Right cardiac atrium (tissue), 5 donors: ENCODE measurements around the gene PKHD1. TPM values are rescaled to one million over a fixed set of nuclear protein-coding genes. Genes with fewer than 3 reads are reported as not detected.

Experiments
- ATAC-seq, 2 donors: fragments of 200-7000 bp; cut with Tn5 transposase; one replicate each; pipeline versions ENCODE4 v1.8.0 to v1.9.1; 2020; ENCODE audit warnings: moderate library complexity in 2 of 2, mild to moderate bottlenecking in 1 of 2
- DNase-seq, 3 donors: peaks; one replicate each; pipeline ENCODE4 v3.0.0-alpha.2; 2020
- H3K27ac ChIP-seq: one replicate; pipeline ENCODE4 v1.5.1; 2013; ENCODE audit warnings: mild to moderate bottlenecking, low read length, control low read depth, moderate library complexity
- H3K27me3 ChIP-seq: one replicate; pipeline ENCODE4 v1.6.1; 2013; ENCODE audit not compliant: control insufficient read depth, insufficient read depth
- H3K4me1 ChIP-seq: one replicate; pipeline ENCODE4 v1.6.1; 2013; ENCODE audit warnings: low read length; ENCODE audit not compliant: control insufficient read depth, insufficient read depth
- H3K4me3 ChIP-seq: one replicate; pipeline ENCODE4 v1.5.1; 2013; ENCODE audit warnings: low read length, control low read depth
- H3K9me3 ChIP-seq: one replicate; pipeline ENCODE4 v1.6.1; 2013; ENCODE audit warnings: low read length; ENCODE audit not compliant: control insufficient read depth
- WGBS: extraction: QIAGEN DNeasy Blood & Tissue Kit; methylation state at CpG from one replicate; pipeline ENCODE4 v1.1.7; 2013; 5-methylcytosine and 5-hydroxymethylcytosine counted together
- intact Hi-C, 4 donors: fragments of 100-400 bp; cut with DNase I; formaldehyde crosslinking; loops; one replicate each; pipeline versions ENCODE4 v1.11.0 to v1.14.0; 2022 to 2023
- polyA plus RNA-seq: library from polyadenylated mRNA; stranded (reverse); fragments of 200-250 nt; gene quantifications from one replicate; pipeline ENCODE4 v1.2.3, GENCODE V29; 2013
- total RNA-seq, 4 donors: library from RNA; stranded (reverse); fragmentation: NEBNext Ultra II Directional; extraction: Animal tissue kit (Norgen Biotek cat#: 25700); gene quantifications; one replicate each; pipeline ENCODE4 v1.2.1, GENCODE V29; 2021
- donor health status: healthy with polysubstance abuse.
- donor health status: DM: no; HTN: yes; CAD: no.
- donor health status: DM: no; HTN: no; CAD: no.
- donor health status: DM: no; HTN: yes; CAD: no; lungs with severe emphysema.
- donor health status: DM: yes; HTN: yes; CAD: no.

PKHD1 gene
- total and polyA plus RNA-seq, 5 donors, result under 0.01 to 0.03 TPM; not detected in 3

DNA sequence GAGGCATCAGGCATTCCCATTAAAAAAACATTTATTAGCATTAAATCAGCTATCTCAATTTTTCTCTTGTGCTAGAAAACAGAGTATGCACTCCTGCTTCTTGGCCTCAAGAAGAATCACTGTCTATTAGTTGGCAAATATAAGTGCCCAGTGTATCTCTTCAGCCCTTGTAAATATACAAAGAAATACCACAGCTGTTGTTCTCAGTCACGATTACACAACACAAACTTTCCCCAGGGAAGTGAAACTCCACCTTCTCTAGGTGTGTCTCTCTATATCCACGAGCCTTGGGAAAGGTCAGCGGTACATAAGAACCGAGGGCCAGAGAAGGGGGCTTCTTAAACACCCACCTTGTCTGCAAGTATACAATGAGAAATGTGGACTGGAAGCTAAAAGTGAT, 194.7 kb downstream of the PKHD1 start:
- intact Hi-C loops, result no loop called here
- H3K4me3 ChIP-seq, result no peak overlapping the region
- WGBS, result 63% methylated on average over 4 of the region's 4 CpGs

DNA sequence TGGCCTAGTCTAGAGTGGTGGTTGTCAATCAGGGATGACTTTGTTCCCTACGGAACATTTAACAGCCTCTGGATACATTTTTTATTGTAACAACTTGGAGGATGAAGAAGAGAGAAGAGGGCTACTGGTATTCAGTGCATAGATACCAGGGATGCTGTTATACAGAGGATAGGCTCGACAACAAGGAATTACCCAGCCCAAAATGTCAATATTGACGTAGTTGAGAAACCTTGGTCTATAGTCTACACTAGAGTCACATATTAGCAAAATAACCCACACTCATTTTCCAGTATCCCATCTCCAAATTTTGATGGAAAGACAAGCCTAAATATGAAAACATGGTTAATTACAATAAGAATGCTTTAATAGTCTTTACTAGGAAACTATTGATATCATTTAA, 195.1 kb downstream of the PKHD1 start:
- intact Hi-C loops, result no loop called here
- no peak overlapping the region for H3K27ac ChIP-seq
- 66% methylated on average over 3 of the region's 3 CpGs for WGBS
- H3K4me1 ChIP-seq, result no peaks in the 10 kb centered on the region
- no peaks in the 10 kb centered on the region for H3K27me3 ChIP-seq
- no peak for DNase-seq
- H3K9me3 ChIP-seq, result no peaks in the 10 kb centered on the region
- ATAC-seq, result no peak
- H3K4me3 ChIP-seq, result no peak overlapping the region

More for the DNA sequence above, 194.7 kb downstream of the PKHD1 start:
- Histone ChIP-seq H3K27ac (no peak overlapping the region), H3K9me3 (no peaks in the 10 kb centered on the region), H3K4me1 (no peaks in the 10 kb centered on the region), H3K27me3 (no peaks in the 10 kb centered on the region)
- no peak for DNase-seq
- no peak for ATAC-seq

DNA sequence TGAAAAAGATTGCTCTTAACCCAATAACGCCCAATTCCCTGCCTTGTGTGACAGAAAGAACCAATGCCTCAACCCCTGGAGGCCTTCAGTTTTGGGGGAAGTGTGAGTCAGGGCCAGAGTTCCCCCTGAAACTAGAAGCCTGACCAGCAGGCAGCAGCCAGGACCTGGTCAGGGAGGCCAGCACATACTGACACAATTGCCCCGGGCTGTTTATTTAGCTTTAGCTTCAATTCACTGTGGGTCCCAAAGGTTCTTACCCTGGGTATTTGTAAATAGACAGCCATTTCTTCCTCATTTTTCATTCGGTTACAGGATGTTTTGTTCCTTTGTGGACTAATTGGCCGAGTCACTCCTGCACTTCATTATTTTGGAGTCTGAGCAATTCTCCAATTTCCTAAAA, 195.6 kb downstream of the PKHD1 start:
- Histone ChIP-seq H3K27ac (no peak overlapping the region), H3K27me3 (no peaks in the 10 kb centered on the region), H3K4me1 (no peaks in the 10 kb centered on the region), H3K9me3 (no peaks in the 10 kb centered on the region), H3K4me3 (no peak overlapping the region)
- intact Hi-C loops, result no loop called here
- DNase-seq (no peak), ATAC-seq (no peak)
- 68% methylated on average over 4 of the region's 4 CpGs for WGBS

DNA sequence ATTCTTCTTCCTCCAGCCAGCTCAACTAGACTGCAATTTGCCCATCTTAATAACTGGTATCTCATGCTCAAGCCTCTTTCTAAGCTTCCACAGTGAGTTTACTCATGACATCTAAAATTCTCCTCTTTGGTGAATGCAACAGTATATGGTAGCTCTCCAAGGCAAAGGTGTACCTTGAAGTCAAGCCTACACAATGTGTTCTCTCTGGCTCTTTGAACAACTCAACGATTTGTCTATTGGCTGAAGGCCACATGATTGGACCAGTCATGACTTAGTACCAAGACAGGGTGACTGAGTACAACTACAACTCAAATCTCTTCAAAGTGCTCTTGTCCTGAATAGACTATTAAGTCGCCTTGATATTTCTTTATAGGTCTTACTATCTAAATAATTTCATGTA, 199.6 kb downstream of the PKHD1 start:
- H3K9me3 ChIP-seq, result no peaks in the 10 kb centered on the region
- no peak overlapping the region for H3K4me3 ChIP-seq
- H3K27me3 ChIP-seq, result no peaks in the 10 kb centered on the region
- 47% methylated on average over 2 of the region's 2 CpGs for WGBS
- DNase-seq (no peak), ATAC-seq (no peak)
- no peak overlapping the region for H3K27ac ChIP-seq
- intact Hi-C loops, result no loop called here
- H3K4me1 ChIP-seq, result no peaks in the 10 kb centered on the region

DNA sequence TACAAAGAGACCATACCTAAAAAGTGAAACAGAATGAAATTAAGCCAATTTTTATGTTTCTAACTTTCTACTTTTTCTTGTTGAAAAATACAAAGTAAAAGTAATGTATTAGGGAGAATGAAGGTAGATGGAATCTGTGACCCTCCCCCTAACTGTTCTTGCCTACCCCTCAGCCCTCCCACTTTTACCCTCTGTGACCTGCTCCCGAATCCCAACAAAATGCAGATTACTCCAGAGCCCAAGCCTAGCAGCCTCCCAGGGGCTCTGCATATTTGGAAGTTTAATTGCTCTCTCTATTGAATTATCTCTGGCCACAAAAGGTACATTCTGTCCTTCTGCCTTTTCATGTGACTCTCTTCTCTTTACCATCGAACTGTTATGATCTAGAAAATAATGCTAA, 201.5 kb downstream of the PKHD1 start:
- Histone ChIP-seq H3K4me3 (no peak overlapping the region), H3K27ac (no peak overlapping the region), H3K27me3 (no peaks in the 10 kb centered on the region), H3K9me3 (no peaks in the 10 kb centered on the region), H3K4me1 (no peaks in the 10 kb centered on the region)
- peak in 1 of 3 donors; percentile 7 for DNase-seq
- intact Hi-C loops, result no loop called here
- 51% methylated on average over 2 of the region's 2 CpGs for WGBS
- ATAC-seq, result no peak

DNA sequence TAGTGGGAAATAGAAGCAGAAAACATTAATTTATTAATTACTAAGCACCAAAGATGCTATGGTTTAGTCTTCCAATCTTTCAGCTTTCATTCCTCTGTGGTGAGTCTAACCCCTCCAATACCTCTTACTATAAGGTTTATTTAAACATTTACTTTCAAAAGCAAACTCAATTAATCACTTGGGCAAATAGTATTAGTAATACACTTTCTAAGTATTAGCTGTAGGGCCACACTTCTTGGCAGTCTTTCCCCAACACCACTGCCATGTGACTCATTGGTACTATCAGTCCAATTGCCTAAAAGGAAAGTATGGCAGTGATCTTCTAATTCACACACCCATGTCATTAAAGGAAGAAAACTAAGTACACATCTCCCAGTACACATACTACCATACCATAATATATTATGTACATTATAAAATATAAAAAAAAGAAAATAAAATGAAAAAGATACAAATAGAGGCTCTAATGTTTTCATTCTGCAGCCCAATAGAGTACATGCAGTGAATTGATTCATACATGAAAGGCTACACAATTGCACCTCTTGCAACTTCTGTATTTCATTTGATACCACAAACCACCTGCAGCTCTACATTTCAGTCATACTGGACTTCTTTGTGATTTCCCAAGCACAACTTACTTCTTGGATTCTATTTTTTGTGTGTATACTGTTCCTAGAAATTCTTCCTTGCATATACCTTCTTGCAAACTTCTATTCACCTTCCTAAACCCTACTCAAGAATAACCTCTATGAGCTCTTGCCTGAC, 218.6 kb downstream of the PKHD1 start:
- Histone ChIP-seq H3K27me3 (no peaks in the 10 kb centered on the region), H3K9me3 (no peaks in the 10 kb centered on the region), H3K27ac (no peak overlapping the region), H3K4me3 (no peak overlapping the region), H3K4me1 (no peaks in the 10 kb centered on the region)
- ATAC-seq, result no peak
- DNase-seq, result no peak
- intact Hi-C loops, result no loop called here

DNA sequence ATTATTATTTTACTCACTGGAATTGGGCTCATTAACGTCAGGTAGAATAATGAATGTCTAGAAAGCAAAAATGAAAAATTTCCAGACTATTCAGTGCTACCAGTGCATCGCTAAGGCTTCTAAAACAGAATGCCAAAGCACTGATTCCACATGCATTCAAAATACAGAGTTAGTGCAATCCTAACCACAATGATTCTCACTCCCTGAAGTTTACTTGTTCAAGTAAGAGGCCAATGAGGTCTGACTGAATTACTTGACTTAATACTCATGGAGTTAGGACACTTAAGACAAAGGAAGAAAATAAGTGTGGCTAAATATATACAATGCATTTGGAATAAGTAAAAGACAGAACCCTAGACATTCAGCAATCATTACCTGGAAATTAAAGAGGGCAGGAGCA, 220.5 kb downstream of the PKHD1 start:
- H3K9me3 ChIP-seq, result no peaks in the 10 kb centered on the region
- no peak for ATAC-seq
- WGBS, result 53% methylated on average over 2 of the region's 2 CpGs
- intact Hi-C loops, result no loop called here
- no peak overlapping the region for H3K4me3 ChIP-seq
- no peak for DNase-seq
- no peaks in the 10 kb centered on the region for H3K4me1 ChIP-seq
- H3K27me3 ChIP-seq, result no peaks in the 10 kb centered on the region
- H3K27ac ChIP-seq, result no peak overlapping the region

DNA sequence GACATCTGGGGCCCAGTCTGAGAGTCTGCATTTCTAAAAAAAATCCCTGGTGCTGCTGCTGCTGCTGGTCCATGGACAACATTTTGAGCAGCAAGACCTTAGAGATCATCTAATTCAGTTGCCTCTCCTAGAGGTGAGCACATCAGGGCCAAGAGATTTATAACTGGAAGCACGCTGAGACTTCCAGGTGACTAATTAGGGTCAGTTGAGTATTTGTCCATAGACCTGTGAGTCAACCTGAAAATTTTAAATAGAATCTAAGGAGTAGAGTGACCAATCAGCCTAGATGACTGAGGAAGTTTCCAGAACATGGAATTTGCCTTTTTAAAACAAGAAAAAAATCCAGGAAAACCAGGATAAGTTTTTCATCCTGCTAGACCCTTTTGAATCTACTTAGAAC, 221.4 kb downstream of the PKHD1 start:
- 61% methylated on average over 1 of the region's 1 CpG for WGBS
- Histone ChIP-seq H3K4me1 (no peaks in the 10 kb centered on the region), H3K9me3 (no peaks in the 10 kb centered on the region), H3K4me3 (no peak overlapping the region), H3K27ac (no peak overlapping the region), H3K27me3 (no peaks in the 10 kb centered on the region)
- intact Hi-C loops, result no loop called here
- DNase-seq (no peak), ATAC-seq (no peak)

DNA sequence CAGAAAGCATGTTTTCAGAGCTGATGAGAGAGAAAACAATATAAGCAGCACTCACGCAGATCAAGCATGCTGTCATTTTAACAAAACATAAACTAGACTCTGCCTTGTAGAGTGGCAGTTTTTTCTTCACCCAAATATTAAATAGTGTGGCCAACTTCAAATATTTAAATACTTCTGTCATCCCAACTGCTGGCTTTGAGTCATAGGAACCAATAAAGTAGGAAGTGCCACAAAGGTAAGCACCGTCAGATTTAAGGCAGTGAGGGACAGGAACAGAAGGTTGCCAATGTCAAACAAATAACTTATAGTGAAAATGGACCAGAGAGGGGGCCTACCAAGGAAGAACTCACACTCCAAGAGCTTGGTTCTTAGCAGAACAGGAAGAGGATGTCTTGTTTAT, 222.2 kb downstream of the PKHD1 start:
- no peaks in the 10 kb centered on the region for H3K9me3 ChIP-seq
- no peak overlapping the region for H3K4me3 ChIP-seq
- no peaks in the 10 kb centered on the region for H3K4me1 ChIP-seq
- H3K27ac ChIP-seq, result no peak overlapping the region
- DNase-seq (no peak), ATAC-seq (no peak)
- 71% methylated on average over 2 of the region's 2 CpGs for WGBS
- intact Hi-C loops, result no loop called here
- no peaks in the 10 kb centered on the region for H3K27me3 ChIP-seq

DNA sequence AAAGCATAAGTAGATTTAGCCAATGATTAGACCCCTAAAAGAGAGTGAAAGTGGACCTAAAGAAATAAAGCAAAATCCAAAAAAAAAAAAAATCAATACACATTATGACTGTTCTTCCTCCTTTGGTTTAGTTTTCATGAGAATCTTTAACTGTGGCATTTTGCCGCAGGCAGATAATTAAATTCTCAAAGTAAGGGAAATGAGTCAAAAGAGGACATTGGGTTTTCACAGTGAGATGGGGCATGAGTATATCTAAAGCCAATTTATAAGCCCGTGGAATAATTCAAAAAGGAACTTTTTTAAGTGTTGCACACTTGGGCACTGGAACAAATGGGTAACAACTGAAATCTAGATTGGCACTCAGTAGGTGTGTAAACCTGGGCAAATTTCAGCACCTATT, 230.3 kb downstream of the PKHD1 start:
- Histone ChIP-seq H3K4me3 (no peak overlapping the region), H3K4me1 (no peaks in the 10 kb centered on the region), H3K27me3 (no peaks in the 10 kb centered on the region), H3K9me3 (no peaks in the 10 kb centered on the region), H3K27ac (no peak overlapping the region)
- DNase-seq (no peak), ATAC-seq (no peak)
- WGBS, result 87% methylated on average over 2 of the region's 2 CpGs
- intact Hi-C loops, result loop anchor here in 1 of 4 donors (10.0 kb wide), 1 partner anchor 158 kb away; no protein-coding TSS in a partner anchor

DNA sequence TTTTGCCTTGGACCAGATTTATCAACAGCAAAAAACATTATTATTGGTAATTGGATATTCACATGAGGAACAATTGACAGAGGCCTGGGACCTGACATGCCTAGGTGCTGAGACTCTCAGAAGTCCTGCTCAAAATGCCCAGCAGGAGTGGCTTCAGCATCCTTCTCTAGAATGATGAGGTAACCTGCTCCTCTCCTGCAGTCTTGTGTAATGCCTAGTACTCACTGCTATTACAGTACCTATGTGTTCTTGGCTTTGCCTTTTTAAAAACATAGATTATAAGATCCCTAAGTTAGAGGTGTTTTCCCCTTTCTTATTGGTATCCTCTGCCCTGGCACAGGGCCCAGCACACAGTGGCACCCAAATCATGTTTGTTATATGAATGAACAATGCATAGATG, 230.9 kb downstream of the PKHD1 start:
- no peak for ATAC-seq
- no peaks in the 10 kb centered on the region for H3K4me1 ChIP-seq
- intact Hi-C loops, result loop anchor here in 1 of 4 donors (10.0 kb wide), 1 partner anchor 158 kb away; no protein-coding TSS in a partner anchor
- no peak overlapping the region for H3K4me3 ChIP-seq
- H3K27me3 ChIP-seq, result no peaks in the 10 kb centered on the region
- H3K27ac ChIP-seq, result no peak overlapping the region
- no peak for DNase-seq
- H3K9me3 ChIP-seq, result no peaks in the 10 kb centered on the region
